Adrenal gland (tissue), 5 donors: Measurements from ENCODE around the gene BCHE.

Experiments used
- CTCF ChIP-seq, 6 experiments: fragments of 450-650 bp in 4 of 6; fragments of 200-600 bp in 2 of 6; sonication (generic) in 1 of 6; IDR thresholded peaks; 1 replicate in 5 of 6; 2 replicates in 1 of 6; pipeline versions ENCODE4 v1.5.1 to v1.8.0; 2016 to 2021; ENCODE audit warnings: antibody characterized with exemption in 6 of 6, mild to moderate bottlenecking in 2 of 6, moderate library complexity in 1 of 6
- POLR2A ChIP-seq, 2 donors: fragments of 450-650 bp; IDR thresholded peaks; one replicate each; pipeline ENCODE4 v1.6.1; 2017; ENCODE audit warnings: antibody characterized with exemption in 2 of 2, mild to moderate bottlenecking in 2 of 2, moderate library complexity in 1 of 2
- donor health status: DM: no; HTN: no; CAD: no.

- TF ChIP-seq CTCF (IDR thresholded peaks at IDR 0.05) (no peak), POLR2A (IDR thresholded peaks at IDR 0.05) (no peak)
These were observed 38.2 kb downstream of the BCHE start for GRCh38 chr3:165799026-165799425.
